Aorta (tissue), 5 donors: ENCODE measurements around the gene TMEM236. TPM values are rescaled to one million over a fixed set of nuclear protein-coding genes. Genes with fewer than 3 reads are reported as not detected.

Experiments used
- ATAC-seq: fragments of 200-7000 bp; cut with Tn5 transposase; one replicate; pipeline ENCODE4 v1.9.1; 2022; ENCODE audit warnings: moderate library complexity; ENCODE audit not compliant: low FRiP score
- DNase-seq, 2 donors: peaks; one replicate each; pipeline ENCODE4 v3.0.0-alpha.2; 2020
- H3K27ac ChIP-seq, 2 donors: one replicate each; pipeline ENCODE4 v1.5.1; 2013; ENCODE audit warnings: low read length in 2 of 2, mild to moderate bottlenecking in 2 of 2, moderate library complexity in 2 of 2, control low read depth in 1 of 2, inconsistent platforms in 1 of 2, low read depth in 1 of 2
- H3K27me3 ChIP-seq, 2 donors: one replicate each; pipeline ENCODE4 v1.6.1; 2013; ENCODE audit warnings: control low read depth in 1 of 2, low read length in 1 of 2, mild to moderate bottlenecking in 1 of 2, moderate library complexity in 1 of 2; ENCODE audit not compliant: insufficient read depth in 2 of 2, control insufficient read depth in 1 of 2
- H3K36me3 ChIP-seq, 2 donors: one replicate each; pipeline ENCODE4 v1.6.1; 2013; ENCODE audit warnings: control low read depth in 1 of 2, low read length in 1 of 2, mild to moderate bottlenecking in 1 of 2; ENCODE audit not compliant: insufficient read depth in 2 of 2, control insufficient read depth in 1 of 2
- H3K4me1 ChIP-seq, 2 donors: one replicate each; pipeline ENCODE4 v1.6.1; 2013; ENCODE audit warnings: low read length in 2 of 2, control low read depth in 1 of 2, mild to moderate bottlenecking in 1 of 2, moderate library complexity in 1 of 2; ENCODE audit not compliant: insufficient read depth in 2 of 2, control insufficient read depth in 1 of 2
- H3K4me3 ChIP-seq, 2 donors: one replicate each; pipeline ENCODE4 v1.5.1; 2013; ENCODE audit warnings: low read length in 2 of 2, control low read depth in 1 of 2, mild to moderate bottlenecking in 1 of 2
- H3K9me3 ChIP-seq: one replicate; pipeline ENCODE4 v1.6.1; 2013; ENCODE audit warnings: mild to moderate bottlenecking, low read length; ENCODE audit not compliant: control insufficient read depth
- WGBS, 2 donors: extraction: QIAGEN DNeasy Blood & Tissue Kit; methylation state at CpG; one replicate each; pipeline ENCODE4 v1.1.7; 2013; 5-methylcytosine and 5-hydroxymethylcytosine counted together
- intact Hi-C, 2 donors: fragments of 100-400 bp; cut with DNase I; formaldehyde crosslinking; loops; one replicate each; pipeline versions ENCODE4 v1.14.2 to v1.15.0; 2022
- long read RNA-seq, 2 donors: library from polyadenylated mRNA; unstranded; transcript quantifications; one replicate each; pipeline ENCODE4 v2.0.0, GENCODE V29; 2020 to 2021
- polyA plus RNA-seq, 2 donors: library from polyadenylated mRNA; stranded (reverse); fragments of 200-250 nt; gene quantifications; one replicate each; pipeline ENCODE4 v1.2.3, GENCODE V29; 2013
- total RNA-seq, 2 donors: library from RNA; stranded (reverse); fragmentation: NEBNext Ultra II Directional; extraction: Animal tissue kit (Norgen Biotek cat#: 25700); gene quantifications; one replicate each; pipeline ENCODE4 v1.2.1, GENCODE V29; 2021
- donor health status: healthy with polysubstance abuse.
- donor health status: Bipolar disorder and iron deficiency.
- donor health status: DM: no; HTN: no; CAD: no.
- donor health status: DM: no; HTN: no; CAD: no.
- donor health status: DM: yes; HTN: yes; CAD: no.

The TMEM236 gene, protein sequence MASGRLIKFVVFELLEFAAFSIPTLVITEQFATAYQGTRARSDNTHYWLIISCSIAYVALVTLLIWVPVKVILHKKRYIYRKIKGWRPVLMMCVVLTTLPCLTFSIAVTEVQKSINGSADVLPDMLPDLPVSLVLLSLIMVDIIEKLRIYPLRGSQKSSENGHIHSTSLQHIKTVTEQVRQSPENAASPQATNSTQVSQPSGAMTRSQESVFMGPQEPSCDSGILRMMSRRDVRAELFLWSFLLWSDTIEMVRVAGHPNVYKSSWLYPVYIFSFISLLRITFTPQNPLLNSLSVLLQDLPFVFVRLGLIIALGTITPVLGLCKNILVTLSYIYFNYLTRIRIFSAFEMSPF
- total RNA-seq (1 to 10 TPM; 1.1 to 1.7 TPM), polyA plus RNA-seq (1 to 10 TPM in 1 of 2 donors, under 1 TPM in 1; 0.08 to 1.5 TPM)
- long read RNA-seq, donor 1, result 0 reads
- long read RNA-seq, donor 2, result 0 reads

DNA sequence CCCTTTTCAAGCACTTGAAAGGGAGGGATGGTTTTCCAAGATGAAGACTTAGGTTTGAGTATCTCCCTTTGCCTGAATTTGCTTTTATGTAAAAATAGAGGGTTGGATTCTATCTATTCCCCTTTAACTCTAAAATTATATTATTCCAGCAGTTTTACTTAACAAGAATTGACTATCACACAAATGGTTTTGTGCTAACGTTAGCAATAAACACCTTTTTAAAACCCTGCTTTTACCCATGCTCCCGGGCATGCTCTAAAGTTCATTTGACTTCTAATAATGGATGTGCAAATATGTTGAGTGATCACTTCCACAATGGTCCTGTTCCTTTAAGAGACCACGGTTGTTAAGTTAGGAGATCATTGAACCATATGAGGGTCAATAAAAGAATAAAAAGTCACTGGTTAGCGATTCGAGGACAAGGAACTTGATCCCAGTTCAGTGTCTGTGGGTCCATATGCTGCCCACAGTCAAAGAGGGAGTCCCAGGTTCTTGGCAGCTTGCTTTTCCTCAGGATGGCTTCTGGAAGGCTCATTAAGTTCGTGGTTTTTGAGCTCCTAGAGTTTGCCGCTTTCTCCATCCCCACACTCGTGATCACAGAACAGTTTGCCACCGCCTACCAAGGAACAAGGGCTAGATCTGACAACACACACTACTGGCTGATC, at the start of gene TMEM236:
Gene TMEM236, plus strand, starts transcription at position 421 of the 665 bp plus-strand sequence. Its CDS starts 95 bp downstream, at position 516.
- WGBS, 2 donors, result 66 to 68% methylated on average over 9 of the region's 9 CpGs
- Histone ChIP-seq H3K27me3 (no peaks in the 10 kb centered on the region), H3K9me3 (no peaks in the 10 kb centered on the region), H3K27ac (no peak within 1 kb of the TSS), H3K4me3 (no peak within 1 kb of the TSS), H3K4me1 (no peaks in the 10 kb centered on the region), H3K36me3 (no peaks in the 10 kb centered on the region)
- intact Hi-C loops, result no loop called here
- DNase-seq, result no peak
- ATAC-seq, result no peak

DNA sequence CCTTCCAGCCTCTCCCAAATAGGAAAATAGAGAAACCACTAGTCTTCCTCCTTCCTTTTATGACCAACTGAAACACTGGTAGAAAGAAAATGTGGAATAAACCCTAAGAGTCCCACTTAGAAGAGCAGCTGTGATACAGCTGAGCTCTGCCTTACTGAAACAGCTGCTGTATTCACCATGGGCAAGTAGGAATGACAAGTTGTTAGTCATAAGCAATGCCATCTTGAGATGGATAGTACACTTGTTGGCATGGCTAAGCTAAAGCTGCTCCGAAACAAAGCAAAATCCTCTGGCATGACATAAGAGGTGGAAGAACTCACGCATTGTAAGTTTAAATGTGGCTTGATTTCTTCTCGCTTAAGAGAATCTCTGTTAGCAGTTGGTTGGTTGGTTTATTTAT, 48.3 kb upstream of the TMEM236 start:
- H3K4me3 ChIP-seq, result no peak overlapping the region
- no peaks in the 10 kb centered on the region for H3K4me1 ChIP-seq
- H3K9me3 ChIP-seq, result no peaks in the 10 kb centered on the region
- DNase-seq, result no peak
- intact Hi-C loops, result no loop called here
- no peaks in the 10 kb centered on the region for H3K27me3 ChIP-seq
- H3K27ac ChIP-seq, result no peak overlapping the region
- ATAC-seq, result no peak
- 97 to 98% methylated on average over 3 of the region's 3 CpGs for WGBS, 2 donors
- peaks cover 0 to under 1% of the 10 kb centered on the region in 2 donors for H3K36me3 ChIP-seq

- H3K4me1 ChIP-seq, result no peaks in the 10 kb centered on the region
- ATAC-seq (no peak), DNase-seq (no peak)
- no peak overlapping the region for H3K27ac ChIP-seq
- no peaks in the 10 kb centered on the region for H3K27me3 ChIP-seq
- peaks cover 4 to 10% of the 10 kb centered on the region in 2 donors for H3K36me3 ChIP-seq
- 94 to 97% methylated on average over 10 of the region's 10 CpGs for WGBS, 2 donors
- H3K9me3 ChIP-seq, result no peaks in the 10 kb centered on the region
- H3K4me3 ChIP-seq, result no peak overlapping the region
- intact Hi-C loops, result no loop called here
These were observed 43.2 kb upstream of the TMEM236 start for GRCh38 chr10:17708821-17709220.

- ATAC-seq (no peak), DNase-seq (no peak)
- intact Hi-C loops, result no loop called here
- peaks cover 4 to 11% of the 10 kb centered on the region in 2 donors for H3K36me3 ChIP-seq
- no peaks in the 10 kb centered on the region for H3K9me3 ChIP-seq
- no peak overlapping the region for H3K27ac ChIP-seq
- H3K4me3 ChIP-seq, result no peak overlapping the region
- no peaks in the 10 kb centered on the region for H3K27me3 ChIP-seq
- H3K4me1 ChIP-seq, result no peaks in the 10 kb centered on the region
- WGBS, 2 donors, result 87 to 91% methylated on average over 5 of the region's 5 CpGs
These were observed 42.5 kb upstream of the TMEM236 start for GRCh38 chr10:17709492-17709891.

- no peak for DNase-seq
- Histone ChIP-seq H3K4me1 (no peaks in the 10 kb centered on the region), H3K27me3 (no peaks in the 10 kb centered on the region), H3K27ac (no peak overlapping the region), H3K4me3 (no peak overlapping the region), H3K36me3 (peaks cover 4 to 13% of the 10 kb centered on the region in 2 donors), H3K9me3 (no peaks in the 10 kb centered on the region)
- no peak for ATAC-seq
- WGBS, 2 donors, result 85 to 89% methylated on average over 4 of the region's 4 CpGs
- intact Hi-C loops, result no loop called here
These were observed 41.8 kb upstream of the TMEM236 start for GRCh38 chr10:17710181-17710580.

GRCh38 chr10:17712053-17712452, 39.9 kb upstream of the TMEM236 start:
- intact Hi-C loops, result no loop called here
- no peaks in the 10 kb centered on the region for H3K4me1 ChIP-seq
- no peak overlapping the region for H3K4me3 ChIP-seq
- peaks cover 4 to 13% of the 10 kb centered on the region in 2 donors for H3K36me3 ChIP-seq
- DNase-seq, result no peak
- WGBS, 2 donors, result 95 to 98% methylated on average over 5 of the region's 5 CpGs
- no peak for ATAC-seq
- H3K27me3 ChIP-seq, result no peaks in the 10 kb centered on the region
- H3K27ac ChIP-seq, result no peak overlapping the region
- no peaks in the 10 kb centered on the region for H3K9me3 ChIP-seq

GRCh38 chr10:17712717-17713471, 39.1 kb upstream of the TMEM236 start:
- H3K4me3 ChIP-seq, result no peak overlapping the region
- WGBS, 2 donors, result 74 to 80% methylated on average over 18 of the region's 18 CpGs

GRCh38 chr10:17713758-17714157, 38.2 kb upstream of the TMEM236 start:
- H3K27ac ChIP-seq, result no peak overlapping the region
- WGBS, 2 donors, result 91 to 93% methylated on average over 10 of the region's 10 CpGs
- DNase-seq (no peak), ATAC-seq (no peak)
- H3K9me3 ChIP-seq, result no peaks in the 10 kb centered on the region
- intact Hi-C loops, result no loop called here
- H3K36me3 ChIP-seq, result peaks cover 4 to 12% of the 10 kb centered on the region in 2 donors
- no peaks in the 10 kb centered on the region for H3K4me1 ChIP-seq
- no peak overlapping the region for H3K4me3 ChIP-seq
- no peaks in the 10 kb centered on the region for H3K27me3 ChIP-seq

More at GRCh38 chr10:17712717-17713471, 39.1 kb upstream of the TMEM236 start:
- no peaks in the 10 kb centered on the region for H3K4me1 ChIP-seq
- H3K27me3 ChIP-seq, result no peaks in the 10 kb centered on the region
- no peak overlapping the region for H3K27ac ChIP-seq
- intact Hi-C loops, result no loop called here
- ATAC-seq (no peak), DNase-seq (no peak)
- H3K9me3 ChIP-seq, result no peaks in the 10 kb centered on the region
- H3K36me3 ChIP-seq, result peaks cover 4 to 13% of the 10 kb centered on the region in 2 donors
